NCI-H2107 treated with DMSO at 0.1 percent for 48 hours (cell line): ENCODE measurements around the gene TNIK.
"Not testable (repeated sequence)": the region's sequence is repeated elsewhere in the genome, so short reads cannot be mapped to it uniquely, and the experiment has no call there.

Experiments
- DNase-seq: peaks from one replicate; lab custom pipeline; 2025; ENCODE audit not compliant: unreplicated experiment; lab: John Stamatoyannopoulos, UW

The TNIK gene

GRCh38 chr3:171264758-171265157, 195.4 kb downstream of the TNIK start:
- no peak for DNase-seq

GRCh38 chr3:171262431-171262830, 197.8 kb downstream of the TNIK start:
- no peak for DNase-seq

- DNase-seq, result no peak
Measured at GRCh38 chr3:171261487-171261886, 198.7 kb downstream of the TNIK start.

GRCh38 chr3:171260899-171261298, 199.3 kb downstream of the TNIK start:
- no peak for DNase-seq

- DNase-seq, result no peak
Measured at GRCh38 chr3:171260466-171260865, 199.7 kb downstream of the TNIK start.

- DNase-seq, result no peak
Measured at GRCh38 chr3:171258316-171258715, 201.9 kb downstream of the TNIK start.

GRCh38 chr3:171257251-171258203, 202.7 kb downstream of the TNIK start:
- no peak for DNase-seq

GRCh38 chr3:171256445-171257250, 203.6 kb downstream of the TNIK start:
- no peak for DNase-seq

- peak; percentile 40 for DNase-seq
Measured at GRCh38 chr3:171255236-171255806, 204.9 kb downstream of the TNIK start.

GRCh38 chr3:171254315-171254714, 205.9 kb downstream of the TNIK start:
- DNase-seq, result no peak

- DNase-seq, result no peak
Measured at GRCh38 chr3:171251835-171252234, 208.4 kb downstream of the TNIK start.

GRCh38 chr3:171250444-171250843, 209.8 kb downstream of the TNIK start:
- no peak for DNase-seq

- DNase-seq, result no peak
Measured at GRCh38 chr3:171249245-171249644, 211.0 kb downstream of the TNIK start.

- no peak for DNase-seq
Measured at GRCh38 chr3:171248426-171249111, 211.6 kb downstream of the TNIK start.

GRCh38 chr3:171245796-171246765, 214.1 kb downstream of the TNIK start:
- no peak for DNase-seq

GRCh38 chr3:171242951-171243350, 217.3 kb downstream of the TNIK start:
- no peak for DNase-seq

- no peak for DNase-seq
Measured at GRCh38 chr3:171242170-171242569, 218.0 kb downstream of the TNIK start.

- not testable (repeated sequence) for DNase-seq
Measured at GRCh38 chr3:171241655-171242054, 218.6 kb downstream of the TNIK start.

GRCh38 chr3:171240504-171240835, 219.7 kb downstream of the TNIK start:
- no peak for DNase-seq
